CD14-positive monocyte (primary cell): ENCODE results near the gene CAP2. TPM values are rescaled to one million over a fixed set of nuclear protein-coding genes. Genes with fewer than 3 reads are reported as not detected.
"Not testable (repeated sequence)": the region's sequence is repeated elsewhere in the genome, so short reads cannot be mapped to it uniquely, and the experiment has no call there.

Source experiments
- DNase-seq, 3 donors: peaks; one replicate each; pipeline ENCODE4 v3.0.0-alpha.2; 2011 to 2022
- H2AFZ ChIP-seq: 2 replicates; pipeline ENCODE4 v1.6.0; 2012; ENCODE audit warnings: mild to moderate bottlenecking, low read depth, low read length, inconsistent platforms; ENCODE audit not compliant: insufficient read depth, poor library complexity, severe bottlenecking
- H3K27ac ChIP-seq, 2 donors: 1 replicate in 1 of 2; 2 replicates in 1 of 2; pipeline ENCODE4 v1.5.1; 2012 to 2013; ENCODE audit warnings: low read length in 2 of 2, control low read depth in 1 of 2, inconsistent platforms in 1 of 2, low read depth in 1 of 2, mild to moderate bottlenecking in 1 of 2
- H3K27me3 ChIP-seq, 2 donors: one replicate each; pipeline versions ENCODE4 v1.6.0 to v1.6.1; 2011 to 2013; ENCODE audit warnings: low read length in 2 of 2; ENCODE audit not compliant: control insufficient read depth in 2 of 2, insufficient read depth in 2 of 2
- H3K36me3 ChIP-seq, 2 donors: replicated peaks in 1 of 2; 1 replicate in 1 of 2; 2 replicates in 1 of 2; pipeline versions ENCODE4 v1.5.1 to v1.6.1; 2012 to 2013; ENCODE audit warnings: low read length in 2 of 2, control low read depth in 1 of 2, inconsistent platforms in 1 of 2, mild to moderate bottlenecking in 1 of 2; ENCODE audit not compliant: insufficient read depth in 2 of 2, control insufficient read depth in 1 of 2
- H3K4me1 ChIP-seq, 2 donors: 1 replicate in 1 of 2; 2 replicates in 1 of 2; pipeline versions ENCODE4 v1.5.1 to v1.6.1; 2012 to 2013; ENCODE audit warnings: low read length in 2 of 2, control low read depth in 1 of 2, inconsistent platforms in 1 of 2, mild to moderate bottlenecking in 1 of 2, moderate library complexity in 1 of 2; ENCODE audit not compliant: insufficient read depth in 2 of 2, control insufficient read depth in 1 of 2
- H3K4me2 ChIP-seq: replicated peaks from 2 replicates; pipeline ENCODE3; 2012; ENCODE audit warnings: low read length, moderate library complexity, mild to moderate bottlenecking; ENCODE audit not compliant: poor library complexity, severe bottlenecking; ENCODE audit errors: extremely low read depth
- H3K4me3 ChIP-seq, 3 experiments: fragments of 200-600 bp in 1 of 3; sonication (generic) in 1 of 3; replicated peaks in 1 of 3; 1 replicate in 2 of 3; 2 replicates in 1 of 3; pipeline ENCODE4 v1.5.1; 2011 to 2013; ENCODE audit warnings: low read length in 3 of 3, mild to moderate bottlenecking in 3 of 3, control low read depth in 2 of 3, low read depth in 2 of 3, inconsistent platforms in 1 of 3, moderate library complexity in 1 of 3
- H3K79me2 ChIP-seq: 2 replicates; pipeline ENCODE4 v1.6.0; 2012; ENCODE audit warnings: mild to moderate bottlenecking, control low read depth, inconsistent platforms, low read length, moderate library complexity; ENCODE audit not compliant: insufficient read depth
- H3K9ac ChIP-seq: 2 replicates; pipeline ENCODE4 v1.6.0; 2017; ENCODE audit warnings: low read length, mild to moderate bottlenecking; ENCODE audit not compliant: insufficient read depth, poor library complexity, severe bottlenecking
- H3K9me3 ChIP-seq, 2 donors: replicated peaks in 1 of 2; 1 replicate in 1 of 2; 2 replicates in 1 of 2; pipeline versions ENCODE4 v1.5.1 to v1.6.1; 2012 to 2013; ENCODE audit warnings: low read length in 2 of 2, control low read depth in 1 of 2; ENCODE audit not compliant: control insufficient read depth in 1 of 2, insufficient read depth in 1 of 2
- H4K20me1 ChIP-seq: 2 replicates; pipeline ENCODE4 v1.6.0; 2012; ENCODE audit warnings: mild to moderate bottlenecking, low read length, control low read depth, moderate library complexity; ENCODE audit not compliant: insufficient read depth
- H3K27ac Mint-ChIP-seq, 7 donors: one replicate each; pipeline ENCODE4 v1.8.0; 2020; ENCODE audit warnings: mild to moderate bottlenecking in 7 of 7, mixed read lengths in 7 of 7, moderate library complexity in 6 of 7, inconsistent platforms in 2 of 7
- H3K27me3 Mint-ChIP-seq, 3 donors: one replicate each; pipeline ENCODE4 v1.8.0; 2021 to 2022; ENCODE audit warnings: low read depth in 3 of 3, mild to moderate bottlenecking in 3 of 3, mixed read lengths in 3 of 3, moderate library complexity in 3 of 3, inconsistent platforms in 1 of 3
- H3K36me3 Mint-ChIP-seq, 2 donors: one replicate each; pipeline ENCODE4 v1.8.0; 2020; ENCODE audit warnings: mixed read lengths in 2 of 2, inconsistent platforms in 1 of 2, mild to moderate bottlenecking in 1 of 2
- H3K4me1 Mint-ChIP-seq: one replicate; pipeline ENCODE4 v1.8.0; 2020; ENCODE audit warnings: mild to moderate bottlenecking, mixed read lengths
- H3K4me3 Mint-ChIP-seq, 2 donors: one replicate each; pipeline ENCODE4 v1.8.0; 2020; ENCODE audit warnings: mild to moderate bottlenecking in 2 of 2, mixed read lengths in 2 of 2, moderate library complexity in 1 of 2
- H3K9me3 Mint-ChIP-seq, 7 donors: one replicate each; pipeline ENCODE4 v1.8.0; 2020 to 2022; ENCODE audit warnings: mixed read lengths in 7 of 7, mild to moderate bottlenecking in 6 of 7, moderate library complexity in 6 of 7, inconsistent platforms in 2 of 7
- CTCF ChIP-seq: fragments of 200-600 bp; IDR thresholded peaks from one replicate; pipeline ENCODE4 v1.8.0; 2022; ENCODE audit warnings: antibody characterized with exemption, mild to moderate bottlenecking
- WGBS: methylation state at CpG from one replicate; pipeline ENCODE4 v1.1.5; 2013; ENCODE audit warnings: missing lambda C conversion rate; ENCODE audit not compliant: insufficient coverage; 5-methylcytosine and 5-hydroxymethylcytosine counted together
- intact Hi-C, 2 donors: fragments of 100-400 bp; cut with micrococcal nuclease; formaldehyde crosslinking; loops; one replicate each; pipeline versions ENCODE4 v1.15.0 to v1.15.1; 2023
- polyA plus RNA-seq, 3 donors: library from polyadenylated mRNA; depleted of rRNA in 1 of 3; unstranded in 2 of 3; stranded (reverse) in 1 of 3; fragments of 300-500 nt in 2 of 3; fragments of >200 nt in 1 of 3; fragmentation: Illumina TruSeq in 2 of 3; gene quantifications; 1 replicate in 2 of 3; 2 replicates in 1 of 3; pipeline ENCODE4 v1.2.3, GENCODE V29; 2012 to 2021

CAP2 gene
- polyA plus RNA-seq, 3 donors: not detected

DNA sequence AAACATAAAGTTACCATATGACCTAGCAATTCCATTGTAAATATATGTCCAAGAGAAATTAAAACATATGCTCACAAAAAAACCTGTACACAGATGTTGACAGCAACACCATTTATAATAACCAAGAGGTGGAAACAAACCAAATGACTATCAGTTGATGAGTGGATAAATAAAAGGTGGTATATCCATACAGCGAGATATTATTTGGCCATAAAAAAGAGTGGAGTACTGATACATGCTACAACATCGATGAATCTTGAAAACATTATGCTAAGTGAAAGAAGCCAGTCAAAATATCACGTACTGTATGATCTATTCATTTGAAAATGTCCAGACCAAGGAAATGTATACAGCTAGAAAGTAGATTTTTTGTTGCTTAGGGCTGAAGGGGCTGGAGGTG lies 2.9 kb downstream of the CAP2 start:
- Mint-ChIP-seq H3K9me3 (peaks cover 0 to 19% (median 9%) of the 10 kb centered on the region in 7 donors), H3K27ac (no peak overlapping the region), H3K27me3 (peaks cover 41 to 50% (median 46%) of the 10 kb centered on the region in 3 donors), H3K4me1 (peaks cover 7% of the 10 kb centered on the region), H3K36me3 (peaks cover 2 to 4% of the 10 kb centered on the region in 2 donors), H3K4me3 (no peak overlapping the region)
- H3K36me3 ChIP-seq: no peaks in the 10 kb centered on the region
- no peak for TF ChIP-seq CTCF
- no peak overlapping the region for H3K27ac ChIP-seq
- no peak overlapping the region for H2AFZ ChIP-seq
- WGBS: 100% methylated on average over 2 of the region's 3 CpGs
- H3K4me3 ChIP-seq: no peak overlapping the region
- H3K9ac ChIP-seq: no peak overlapping the region
- H3K4me1 ChIP-seq: no peaks in the 10 kb centered on the region
- intact Hi-C loops: no loop called here
- H3K9me3 ChIP-seq: peaks cover 0 to 4% of the 10 kb centered on the region in 2 donors
- H3K4me2 ChIP-seq: no peak overlapping the region
- DNase-seq: no peak
- H4K20me1 ChIP-seq: no peaks in the 10 kb centered on the region
- H3K27me3 ChIP-seq: peaks cover 46 to 47% of the 10 kb centered on the region in 2 donors
- H3K79me2 ChIP-seq: no peaks in the 10 kb centered on the region

- no peak overlapping the region for H3K4me2 ChIP-seq
- H4K20me1 ChIP-seq: no peaks in the 10 kb centered on the region
- no peaks in the 10 kb centered on the region for H3K36me3 ChIP-seq
- H2AFZ ChIP-seq: no peak overlapping the region
- no peak overlapping the region for H3K9ac ChIP-seq
- TF ChIP-seq CTCF: no peak
- Mint-ChIP-seq H3K27me3 (peaks cover 29 to 37% (median 34%) of the 10 kb centered on the region in 3 donors), H3K36me3 (peaks cover 2 to 4% of the 10 kb centered on the region in 2 donors), H3K4me1 (peaks cover 7% of the 10 kb centered on the region), H3K27ac (no peak overlapping the region), H3K4me3 (no peak overlapping the region), H3K9me3 (peaks cover 0 to 20% (median 9%) of the 10 kb centered on the region in 7 donors)
- DNase-seq: no peak
- peaks cover 0 to 4% of the 10 kb centered on the region in 2 donors for H3K9me3 ChIP-seq
- H3K4me3 ChIP-seq: no peak overlapping the region
- no peak overlapping the region for H3K27ac ChIP-seq
- intact Hi-C loops: no loop called here
- WGBS: no CpG with 5 or more reads among the region's 3 CpGs
- no peaks in the 10 kb centered on the region for H3K4me1 ChIP-seq
- H3K27me3 ChIP-seq: peaks cover 33 to 34% of the 10 kb centered on the region in 2 donors
- H3K79me2 ChIP-seq: no peaks in the 10 kb centered on the region
Measured at GRCh38 chr6:17397764-17398194, 4.4 kb downstream of the CAP2 start.

- H3K9ac ChIP-seq, DNase-seq, H3K27ac Mint-ChIP-seq, H3K36me3 ChIP-seq, H3K4me1 Mint-ChIP-seq, H3K27ac ChIP-seq, H3K27me3 ChIP-seq, H3K4me3 Mint-ChIP-seq, H2AFZ ChIP-seq, H3K9me3 Mint-ChIP-seq, H3K4me3 ChIP-seq, intact Hi-C loops, H3K4me1 ChIP-seq, H3K79me2 ChIP-seq, H4K20me1 ChIP-seq, H3K4me2 ChIP-seq, H3K9me3 ChIP-seq, H3K36me3 Mint-ChIP-seq, H3K27me3 Mint-ChIP-seq: not testable (repeated sequence)
- WGBS: 98% methylated on average over 5 of the region's 7 CpGs
Measured at GRCh38 chr6:17405181-17405943, 12.0 kb downstream of the CAP2 start.
